Activated CD4-positive, alpha-beta memory T cell treated with anti-CD3 and anti-CD28 coated beads for 36 hours (primary cell): ENCODE results near the gene SIK2. TPM values are rescaled to one million over a fixed set of nuclear protein-coding genes. Genes with fewer than 3 reads are reported as not detected.

Experiments
- CTCF ChIA-PET: fragments of 350-600 bp; sonication (Branson Sonifier 250); formaldehyde crosslinking; loops from one replicate; lab custom pipeline; 2021; ENCODE audit warnings: antibody characterized with exemption, inconsistent platforms; lab: Charles Lee
- POLR2A ChIA-PET: fragments of 350-600 bp; sonication (Branson Sonifier 250); formaldehyde crosslinking; loops from one replicate; lab custom pipeline; 2021; ENCODE audit warnings: antibody characterized with exemption; lab: Charles Lee
- DNase-seq: peaks from one replicate; pipeline ENCODE4 v3.0.0-alpha.2; 2020
- H3K27ac Mint-ChIP-seq: one replicate; pipeline ENCODE4 v1.8.0; 2021; ENCODE audit warnings: mixed read lengths
- H3K27me3 Mint-ChIP-seq: one replicate; pipeline ENCODE4 v1.8.0; 2021; ENCODE audit warnings: mixed read lengths
- H3K36me3 Mint-ChIP-seq: one replicate; pipeline ENCODE4 v1.8.0; 2021; ENCODE audit warnings: mixed read lengths
- H3K4me1 Mint-ChIP-seq: one replicate; pipeline ENCODE4 v1.8.0; 2021; ENCODE audit warnings: low read depth, mixed read lengths
- H3K4me3 Mint-ChIP-seq: one replicate; pipeline ENCODE4 v1.8.0; 2021; ENCODE audit warnings: mild to moderate bottlenecking, mixed read lengths
- H3K9me3 Mint-ChIP-seq: one replicate; pipeline ENCODE4 v1.8.0; 2021; ENCODE audit warnings: mixed read lengths
- intact Hi-C: fragments of 100-400 bp; cut with micrococcal nuclease; formaldehyde crosslinking; loops from one replicate; pipeline ENCODE4 v1.15.1; 2023
- total RNA-seq, 2 experiments: library from RNA; stranded (reverse); gene quantifications; one replicate each; pipeline ENCODE4 v1.2.3, GENCODE V29; 2021

SIK2 gene
- total RNA-seq, 2 experiments from 2014 or later = 4.6 to 6.2 TPM

DNA sequence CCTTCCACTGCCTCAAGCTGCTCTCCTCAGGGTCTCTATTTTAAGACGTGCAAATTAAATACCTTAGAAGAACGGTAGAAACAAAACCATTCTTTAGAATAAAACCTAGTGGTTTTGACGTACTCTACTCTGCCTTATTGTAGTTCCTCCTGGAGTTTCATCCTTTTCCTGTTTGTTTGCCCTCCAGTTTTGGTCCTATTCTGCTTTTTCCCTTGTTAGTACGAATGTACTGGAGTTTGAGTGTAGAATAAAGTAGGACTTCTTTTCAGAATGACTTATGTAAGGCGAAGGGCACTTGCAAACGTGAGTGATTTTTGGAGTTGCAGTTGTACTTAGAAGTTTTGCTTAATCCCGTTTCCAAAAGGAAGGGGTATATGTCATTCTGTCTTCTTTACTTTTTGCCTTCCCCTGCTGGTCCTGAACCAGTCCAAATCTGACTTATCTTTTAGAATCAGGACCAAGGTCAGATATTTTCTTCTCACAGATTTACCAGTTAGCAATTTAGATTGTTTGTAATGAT, 1.4 kb downstream of the SIK2 start:
- ChIA-PET CTCF (interaction anchor here (0.6 to 4.4 kb wide), 27 partner anchors 10 to 316 kb away, joined by 3 to 58 read pairs (median 5); partner anchors contain the start of genes ALG9 and PPP2R1B), POLR2A (interaction anchor here (0.6 to 1.6 kb wide), 4 partner anchors 160 to 267 kb away, joined by 3 to 4 read pairs (median 3); partner anchors contain the start of gene PPP2R1B)
- Mint-ChIP-seq H3K36me3 (no peaks in the 10 kb centered on the region), H3K4me3 (peak overlapping the region; percentile 91), H3K9me3 (no peaks in the 10 kb centered on the region), H3K27ac (peak overlapping the region; percentile 73), H3K27me3 (no peaks in the 10 kb centered on the region), H3K4me1 (peaks cover 28% of the 10 kb centered on the region)
- no peak for DNase-seq
- intact Hi-C loops = loop anchor here (1.0 to 5.0 kb wide), 10 partner anchors 39 to 679 kb away; partner anchors contain the start of genes DLAT, SDHD and TIMM8B

DNA sequence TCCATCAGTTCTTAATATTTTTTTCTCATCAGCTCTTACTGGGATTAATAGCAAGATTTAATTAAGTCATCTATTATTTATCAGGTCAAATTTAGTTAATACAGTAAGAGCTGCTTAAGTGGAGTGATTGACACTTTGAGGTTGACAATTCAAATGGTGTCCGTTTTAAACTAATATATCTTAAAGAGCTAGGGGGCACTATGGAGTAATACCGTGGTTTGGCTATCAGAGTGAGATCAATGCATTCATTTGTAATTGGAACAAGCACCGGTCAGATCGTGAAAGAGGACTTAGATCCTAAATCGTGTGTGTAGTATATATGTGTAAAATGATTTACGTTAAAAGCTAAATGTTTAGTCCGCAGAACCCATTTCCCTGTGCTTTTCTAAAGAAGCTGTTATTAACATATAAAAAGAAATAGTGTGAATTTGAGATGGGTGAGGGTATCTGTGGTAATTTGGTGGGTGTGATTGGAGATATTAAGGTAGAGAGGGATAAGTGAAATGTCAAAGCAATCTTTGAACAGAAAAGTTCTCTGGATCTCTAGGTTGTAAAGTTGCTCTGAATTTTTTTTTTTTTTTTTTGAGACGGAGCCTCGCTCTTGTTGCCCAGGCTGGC, 2.3 kb downstream of the SIK2 start:
- Mint-ChIP-seq H3K36me3 (no peaks in the 10 kb centered on the region), H3K4me1 (peaks cover 28% of the 10 kb centered on the region), H3K9me3 (no peaks in the 10 kb centered on the region), H3K4me3 (no peak overlapping the region), H3K27ac (no peak overlapping the region), H3K27me3 (no peaks in the 10 kb centered on the region)
- CTCF ChIA-PET = interaction anchor here (0.6 to 4.4 kb wide), 30 partner anchors 9 to 315 kb away, joined by 3 to 58 read pairs (median 4); partner anchors contain the start of genes ALG9 and PPP2R1B
- intact Hi-C loops = loop anchor here (1.0 to 5.0 kb wide), 6 partner anchors 72 to 678 kb away; partner anchors contain the start of gene DLAT
- DNase-seq = no peak
- POLR2A ChIA-PET = interaction anchor here (1.2 kb wide), 2 partner anchors 159 to 162 kb away, joined by 3 to 4 read pairs; partner anchors contain the start of gene PPP2R1B

DNA sequence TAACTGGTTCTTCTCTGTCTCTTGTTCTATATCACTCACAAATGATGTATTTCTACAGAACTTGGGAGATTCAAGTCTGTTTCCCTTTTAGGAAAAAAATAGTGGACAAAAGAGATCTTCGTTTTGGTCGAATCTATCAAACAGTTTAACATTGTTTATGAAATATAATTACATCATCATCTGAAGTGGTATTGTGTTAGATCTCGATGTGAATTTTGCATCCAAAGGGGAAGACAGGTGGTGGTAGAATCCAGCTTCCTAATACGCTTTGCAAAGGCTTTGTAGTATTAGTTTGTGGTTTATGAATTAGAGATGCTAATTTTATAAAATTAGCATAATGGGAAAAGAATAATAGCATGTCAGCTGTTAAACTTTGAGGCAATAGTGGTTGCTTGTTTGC, 3.4 kb downstream of the SIK2 start:
- Mint-ChIP-seq H3K4me1 (peaks cover 28% of the 10 kb centered on the region), H3K27ac (no peak overlapping the region), H3K4me3 (no peak overlapping the region), H3K36me3 (no peaks in the 10 kb centered on the region), H3K9me3 (no peaks in the 10 kb centered on the region), H3K27me3 (no peaks in the 10 kb centered on the region)
- DNase-seq = no peak
- POLR2A ChIA-PET = no interaction called here
- intact Hi-C loops = no loop called here
- CTCF ChIA-PET = interaction anchor here (1.0 kb wide), 1 partner anchor 172 kb away, joined by 4 read pairs; no protein-coding TSS in a partner anchor

DNA sequence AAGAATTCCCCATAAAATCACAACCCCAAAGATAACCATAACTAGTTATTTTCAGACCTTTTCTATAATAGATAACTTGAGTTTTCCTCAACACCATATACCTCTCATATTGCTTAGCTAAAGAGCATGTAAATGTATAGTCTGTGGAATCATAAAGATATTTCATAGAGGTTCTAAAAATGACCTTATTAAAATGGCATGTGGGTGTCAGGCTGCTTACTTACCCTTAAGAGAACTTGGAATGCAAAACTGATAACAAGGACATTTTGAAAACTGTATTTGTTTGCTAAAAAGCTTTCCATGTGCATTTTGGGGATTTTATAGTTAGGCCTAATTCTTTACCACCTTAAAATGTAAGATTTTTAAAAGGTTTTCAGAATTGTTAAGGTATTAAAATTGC, 4.7 kb downstream of the SIK2 start:
- no peaks in the 10 kb centered on the region for H3K36me3 Mint-ChIP-seq
- POLR2A ChIA-PET = no interaction called here
- H3K4me1 Mint-ChIP-seq = peaks cover 24% of the 10 kb centered on the region
- no peak overlapping the region for H3K27ac Mint-ChIP-seq
- intact Hi-C loops = no loop called here
- no peak overlapping the region for H3K4me3 Mint-ChIP-seq
- H3K27me3 Mint-ChIP-seq = no peaks in the 10 kb centered on the region
- no peaks in the 10 kb centered on the region for H3K9me3 Mint-ChIP-seq
- CTCF ChIA-PET = no interaction called here
- no peak for DNase-seq

DNA sequence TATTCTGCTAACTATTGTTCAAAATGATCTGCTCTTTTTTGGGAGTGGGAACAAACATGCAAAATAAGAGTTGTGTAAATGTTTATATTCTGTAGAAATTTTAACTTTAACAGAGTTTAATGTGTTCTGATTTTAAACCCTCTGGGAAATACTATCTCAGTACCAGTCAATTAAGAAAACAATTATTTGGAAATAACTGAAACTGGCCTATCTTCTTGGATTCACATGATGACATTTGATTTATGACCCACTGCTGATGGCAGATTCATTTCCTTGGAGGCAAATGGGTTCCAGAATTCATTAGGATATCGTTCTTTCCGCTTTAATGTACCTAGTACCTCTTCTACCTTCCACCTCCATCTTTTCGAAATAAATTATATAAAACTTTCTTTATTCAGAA, 5.5 kb downstream of the SIK2 start:
- Mint-ChIP-seq H3K27me3 (no peaks in the 10 kb centered on the region), H3K4me1 (peaks cover 28% of the 10 kb centered on the region), H3K4me3 (no peak overlapping the region), H3K9me3 (no peaks in the 10 kb centered on the region), H3K36me3 (no peaks in the 10 kb centered on the region), H3K27ac (no peak overlapping the region)
- intact Hi-C loops = no loop called here
- DNase-seq = no peak
- ChIA-PET CTCF (no interaction called here), POLR2A (no interaction called here)

DNA sequence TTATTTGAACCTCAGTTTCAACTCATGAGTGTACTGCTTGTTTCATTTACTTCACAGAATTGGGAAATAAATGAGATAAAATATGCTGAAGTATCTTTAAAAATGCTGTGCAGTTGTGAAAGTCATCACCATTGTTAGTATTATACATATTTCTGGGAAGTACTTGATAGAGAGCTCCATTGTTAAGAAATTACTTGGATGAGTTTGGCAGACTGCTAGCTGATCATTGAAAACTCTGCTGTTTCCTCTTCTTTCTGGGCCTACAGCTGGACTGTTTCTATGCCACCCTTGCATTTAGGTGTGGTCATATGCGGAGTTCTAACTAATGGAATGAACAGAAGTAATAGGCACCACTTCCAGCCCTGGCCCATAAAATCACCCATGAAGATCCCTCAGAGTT, 10.0 kb downstream of the SIK2 start:
- H3K4me1 Mint-ChIP-seq = peaks cover 9% of the 10 kb centered on the region
- no peaks in the 10 kb centered on the region for H3K27me3 Mint-ChIP-seq
- no peak overlapping the region for H3K4me3 Mint-ChIP-seq
- intact Hi-C loops = no loop called here
- no peaks in the 10 kb centered on the region for H3K9me3 Mint-ChIP-seq
- ChIA-PET CTCF (interaction anchor here (2.5 kb wide), 1 partner anchor 8 kb away, joined by 14 read pairs; no protein-coding TSS in a partner anchor), POLR2A (no interaction called here)
- no peak overlapping the region for H3K27ac Mint-ChIP-seq
- DNase-seq = no peak
- H3K36me3 Mint-ChIP-seq = peaks cover under 1% of the 10 kb centered on the region

DNA sequence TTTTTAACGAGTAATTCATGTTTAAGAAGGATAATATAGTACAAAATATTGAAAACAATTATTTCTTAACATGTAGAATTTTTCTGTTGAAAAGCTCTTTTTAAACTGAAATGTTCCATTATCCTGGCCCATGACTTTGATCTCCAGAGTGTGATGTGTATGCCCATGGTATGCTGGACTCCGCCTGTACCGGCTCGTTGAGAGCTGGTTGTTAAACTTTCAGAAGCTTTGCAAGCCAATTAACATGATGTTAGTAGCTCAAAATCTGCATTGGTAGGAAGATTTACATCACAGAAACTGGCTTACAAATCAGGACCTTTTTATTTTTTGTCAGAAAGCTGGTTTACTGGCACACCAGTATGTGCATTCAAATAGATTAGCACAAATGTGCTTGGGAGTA, 15.0 kb downstream of the SIK2 start:
- no peak overlapping the region for H3K4me3 Mint-ChIP-seq
- H3K9me3 Mint-ChIP-seq = no peaks in the 10 kb centered on the region
- no peaks in the 10 kb centered on the region for H3K27me3 Mint-ChIP-seq
- DNase-seq = no peak
- peaks cover 8% of the 10 kb centered on the region for H3K36me3 Mint-ChIP-seq
- H3K4me1 Mint-ChIP-seq = peaks cover under 1% of the 10 kb centered on the region
- H3K27ac Mint-ChIP-seq = no peak overlapping the region
- CTCF ChIA-PET = interaction anchor here (1.3 to 1.9 kb wide), 2 partner anchors 13 to 31 kb away, joined by 5 to 9 read pairs; no protein-coding TSS in a partner anchor
- POLR2A ChIA-PET = no interaction called here
- intact Hi-C loops = no loop called here

DNA sequence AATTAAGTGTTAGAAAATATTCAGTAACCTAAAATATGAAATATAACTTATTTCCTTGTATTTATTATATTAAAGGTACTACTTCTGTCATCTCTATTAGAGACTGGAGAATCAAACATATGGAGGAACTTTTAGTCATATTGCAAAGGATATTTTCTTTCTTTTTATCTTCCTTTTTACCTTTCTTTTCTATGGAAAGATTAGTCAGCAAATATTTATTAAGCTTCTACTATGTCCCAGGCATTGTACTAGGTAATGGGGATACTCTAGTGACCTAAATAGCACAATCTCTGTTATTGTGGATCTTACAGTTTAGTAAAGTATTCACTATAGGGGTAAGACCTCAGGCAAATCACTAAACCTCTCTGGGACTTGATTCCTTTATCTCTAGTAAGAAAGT, 18.3 kb downstream of the SIK2 start:
- POLR2A ChIA-PET = no interaction called here
- no peak overlapping the region for H3K27ac Mint-ChIP-seq
- peaks cover 22% of the 10 kb centered on the region for H3K36me3 Mint-ChIP-seq
- H3K27me3 Mint-ChIP-seq = no peaks in the 10 kb centered on the region
- no peaks in the 10 kb centered on the region for H3K4me1 Mint-ChIP-seq
- no peak for DNase-seq
- CTCF ChIA-PET = no interaction called here
- no peaks in the 10 kb centered on the region for H3K9me3 Mint-ChIP-seq
- H3K4me3 Mint-ChIP-seq = no peak overlapping the region
- intact Hi-C loops = no loop called here

DNA sequence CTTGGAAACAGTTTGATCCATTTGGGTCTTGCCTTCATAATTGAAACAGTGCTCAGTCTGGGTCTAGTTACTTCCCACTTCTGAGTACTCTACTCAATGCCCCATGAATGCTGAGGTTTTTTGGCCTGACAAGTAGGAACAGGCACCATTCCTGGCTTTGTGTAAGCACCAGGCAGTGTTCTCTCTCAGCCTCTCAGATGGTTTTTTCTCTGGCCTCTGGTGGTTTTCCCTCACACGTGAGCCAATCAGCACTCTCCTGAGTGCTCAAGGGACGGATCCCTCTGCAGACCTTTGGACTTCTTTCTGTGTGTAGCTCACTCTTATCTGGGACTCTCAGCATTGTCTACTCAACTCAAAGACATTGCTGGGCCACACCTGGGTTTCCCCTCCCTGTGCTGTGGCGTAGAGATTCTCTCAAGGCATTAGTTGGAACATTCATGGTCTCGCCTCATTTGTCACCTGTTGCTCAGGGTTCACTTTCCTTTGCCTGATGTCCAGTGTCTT, 21.3 kb downstream of the SIK2 start:
- no peak overlapping the region for H3K27ac Mint-ChIP-seq
- CTCF ChIA-PET = no interaction called here
- no peaks in the 10 kb centered on the region for H3K9me3 Mint-ChIP-seq
- no peaks in the 10 kb centered on the region for H3K27me3 Mint-ChIP-seq
- POLR2A ChIA-PET = no interaction called here
- H3K4me1 Mint-ChIP-seq = no peaks in the 10 kb centered on the region
- H3K4me3 Mint-ChIP-seq = no peak overlapping the region
- intact Hi-C loops = no loop called here
- peaks cover 16% of the 10 kb centered on the region for H3K36me3 Mint-ChIP-seq
- DNase-seq = no peak

DNA sequence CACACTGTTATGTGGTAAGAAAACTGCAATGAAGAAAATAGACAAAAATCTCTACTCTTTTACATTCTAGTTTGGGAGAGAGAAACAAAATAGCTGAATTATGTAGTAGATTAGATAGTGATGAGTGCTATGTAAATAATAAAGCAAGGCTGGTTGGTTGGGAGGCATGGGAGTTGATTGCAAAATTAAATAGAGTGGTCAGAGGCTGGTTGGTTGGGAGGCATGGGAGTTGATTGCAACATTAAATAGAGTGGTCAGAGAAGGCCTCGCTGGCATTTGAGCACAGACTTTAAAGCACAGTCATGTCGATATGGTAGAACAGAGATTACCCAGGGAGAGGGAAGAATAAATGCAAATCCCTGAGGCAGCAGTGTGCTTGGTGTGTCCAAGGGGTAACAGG, 22.4 kb downstream of the SIK2 start:
- ChIA-PET POLR2A (no interaction called here), CTCF (no interaction called here)
- no peaks in the 10 kb centered on the region for H3K9me3 Mint-ChIP-seq
- no peak overlapping the region for H3K4me3 Mint-ChIP-seq
- H3K4me1 Mint-ChIP-seq = peaks cover 3% of the 10 kb centered on the region
- intact Hi-C loops = no loop called here
- H3K27ac Mint-ChIP-seq = no peak overlapping the region
- no peaks in the 10 kb centered on the region for H3K27me3 Mint-ChIP-seq
- no peak for DNase-seq
- peaks cover 19% of the 10 kb centered on the region for H3K36me3 Mint-ChIP-seq

DNA sequence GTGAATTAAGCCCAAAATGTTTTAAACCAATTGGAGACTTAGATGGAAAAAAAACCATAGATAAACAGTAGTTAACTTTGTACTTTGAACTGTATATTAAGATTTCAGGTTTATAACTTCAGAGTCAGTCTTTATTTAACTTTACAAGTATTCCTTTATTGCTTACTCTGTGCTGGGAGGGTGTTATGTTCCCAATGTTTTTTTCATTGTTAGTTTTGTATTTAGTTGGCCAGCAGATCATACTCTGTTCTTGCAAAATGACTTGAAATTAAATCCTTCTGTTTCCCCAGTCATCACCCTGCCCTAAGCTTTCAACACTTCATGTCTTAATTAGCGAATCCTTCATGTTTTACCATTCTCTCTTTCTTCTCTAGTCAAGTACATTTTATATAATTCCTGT, 25.3 kb downstream of the SIK2 start:
- ChIA-PET POLR2A (no interaction called here), CTCF (no interaction called here)
- intact Hi-C loops = no loop called here
- no peak overlapping the region for H3K27ac Mint-ChIP-seq
- no peak for DNase-seq
- no peaks in the 10 kb centered on the region for H3K9me3 Mint-ChIP-seq
- H3K27me3 Mint-ChIP-seq = no peaks in the 10 kb centered on the region
- H3K36me3 Mint-ChIP-seq = peaks cover 15% of the 10 kb centered on the region
- no peak overlapping the region for H3K4me3 Mint-ChIP-seq
- peaks cover 3% of the 10 kb centered on the region for H3K4me1 Mint-ChIP-seq

DNA sequence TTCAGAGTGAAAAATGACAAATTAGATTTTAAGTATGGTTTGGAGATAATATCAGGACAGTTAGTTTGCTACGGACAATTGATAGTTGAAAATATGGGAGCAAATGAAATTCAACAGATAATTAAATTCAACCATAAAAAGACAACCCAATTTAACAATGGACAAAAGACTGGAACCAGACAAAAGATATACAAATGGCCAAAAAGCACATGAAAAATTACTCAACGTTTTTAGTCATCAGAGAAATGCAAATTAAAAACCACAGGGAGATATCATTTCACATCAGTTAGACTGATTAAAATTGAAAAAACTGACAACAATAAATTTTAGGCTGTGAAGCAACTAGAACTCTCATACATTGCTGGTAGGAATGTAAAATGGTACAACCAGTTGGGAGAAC, 27.2 kb downstream of the SIK2 start:
- H3K27me3 Mint-ChIP-seq = no peaks in the 10 kb centered on the region
- DNase-seq = no peak
- ChIA-PET POLR2A (no interaction called here), CTCF (interaction anchor here (2.1 kb wide), 1 partner anchor 25 kb away, joined by 10 read pairs; no protein-coding TSS in a partner anchor)
- no peak overlapping the region for H3K4me3 Mint-ChIP-seq
- H3K27ac Mint-ChIP-seq = no peak overlapping the region
- peaks cover 3% of the 10 kb centered on the region for H3K36me3 Mint-ChIP-seq
- intact Hi-C loops = no loop called here
- peaks cover 13% of the 10 kb centered on the region for H3K4me1 Mint-ChIP-seq
- no peaks in the 10 kb centered on the region for H3K9me3 Mint-ChIP-seq
